Kidney glomerular epithelial cell (primary cell): ENCODE data around the gene ITGA11.

Experiments used
- DNase-seq: peaks from one replicate; lab custom pipeline; 2025; lab: John Stamatoyannopoulos, UW

The ITGA11 gene

GRCh38 chr15:68431792-68432401 is at the start of gene ITGA11:
Gene ITGA11 (minus strand): TSS chr15:68432163. CDS start chr15:68432066, 97 bp downstream.
- DNase-seq: peak; percentile 41

DNA sequence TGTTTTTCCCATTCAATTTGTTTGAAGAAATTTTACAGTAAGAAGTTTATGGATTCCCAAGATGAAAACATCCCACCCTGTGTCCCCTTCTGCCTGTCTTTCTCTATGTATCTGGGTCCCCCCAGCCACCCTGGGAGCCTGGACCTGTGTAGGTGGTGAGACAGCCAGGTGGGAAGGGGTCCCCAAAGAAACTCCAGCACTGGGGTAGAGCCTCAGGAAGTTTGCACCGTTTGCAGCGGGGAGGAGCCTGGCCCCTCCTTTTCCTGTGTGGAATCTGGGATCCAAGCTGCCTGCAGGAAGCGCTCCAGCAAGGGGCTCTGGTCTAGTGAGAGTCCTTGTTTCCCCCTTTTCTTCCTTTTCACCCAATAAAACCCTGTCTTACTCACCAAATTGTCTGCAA is 49.4 kb upstream of the ITGA11 start:
- no peak for DNase-seq

- no peak for DNase-seq
Observed at GRCh38 chr15:68480296-68480695, 48.3 kb upstream of the ITGA11 start.

DNA sequence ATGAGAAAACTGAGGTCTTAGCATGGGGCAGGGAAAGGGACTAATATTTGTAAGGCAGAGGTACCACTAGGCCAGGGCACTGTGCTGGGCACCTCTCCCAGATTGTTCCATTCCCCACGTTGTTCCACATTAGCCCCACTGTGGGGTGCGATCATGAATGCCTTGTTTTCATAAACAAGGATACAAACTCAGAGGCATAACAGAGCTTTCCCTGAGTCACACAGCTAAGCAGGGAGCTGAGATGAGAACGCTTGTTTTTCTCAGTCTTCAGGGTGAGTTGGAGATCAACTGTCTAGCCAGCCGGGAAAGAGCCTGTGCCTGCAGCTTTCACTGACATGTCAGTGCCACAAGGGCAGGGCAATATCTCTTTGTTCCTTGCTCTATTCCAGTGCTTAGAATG is 47.9 kb upstream of the ITGA11 start:
- peak; percentile 40 for DNase-seq

- DNase-seq: peak; percentile 67
Observed at GRCh38 chr15:68479406-68479805, 47.4 kb upstream of the ITGA11 start.

GRCh38 chr15:68478853-68479252 is 46.9 kb upstream of the ITGA11 start:
- no peak for DNase-seq

- no peak for DNase-seq
Observed at GRCh38 chr15:68475449-68475848, 43.5 kb upstream of the ITGA11 start.

DNA sequence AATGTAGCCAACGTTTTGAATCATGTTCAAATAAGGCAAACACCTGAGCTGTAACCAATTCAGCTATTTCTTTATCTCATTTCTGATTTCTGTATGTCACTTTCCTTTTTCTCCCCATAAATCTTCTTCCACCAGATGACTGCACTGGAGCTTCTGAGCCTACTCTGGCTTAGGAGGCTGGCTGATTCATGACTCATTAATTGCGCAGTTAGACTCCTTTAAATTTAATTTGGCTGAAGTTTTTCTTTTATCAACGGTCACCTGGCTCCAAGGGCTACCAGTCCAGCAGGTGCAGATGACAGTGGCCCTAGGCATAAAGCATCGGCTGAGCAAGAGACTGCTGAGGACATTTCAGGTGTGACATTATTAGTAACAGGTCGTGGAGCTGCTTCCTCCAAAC is 39.6 kb upstream of the ITGA11 start:
- peak; percentile 25 for DNase-seq

- DNase-seq: no peak
Observed at GRCh38 chr15:68470976-68471375, 39.0 kb upstream of the ITGA11 start.

DNA sequence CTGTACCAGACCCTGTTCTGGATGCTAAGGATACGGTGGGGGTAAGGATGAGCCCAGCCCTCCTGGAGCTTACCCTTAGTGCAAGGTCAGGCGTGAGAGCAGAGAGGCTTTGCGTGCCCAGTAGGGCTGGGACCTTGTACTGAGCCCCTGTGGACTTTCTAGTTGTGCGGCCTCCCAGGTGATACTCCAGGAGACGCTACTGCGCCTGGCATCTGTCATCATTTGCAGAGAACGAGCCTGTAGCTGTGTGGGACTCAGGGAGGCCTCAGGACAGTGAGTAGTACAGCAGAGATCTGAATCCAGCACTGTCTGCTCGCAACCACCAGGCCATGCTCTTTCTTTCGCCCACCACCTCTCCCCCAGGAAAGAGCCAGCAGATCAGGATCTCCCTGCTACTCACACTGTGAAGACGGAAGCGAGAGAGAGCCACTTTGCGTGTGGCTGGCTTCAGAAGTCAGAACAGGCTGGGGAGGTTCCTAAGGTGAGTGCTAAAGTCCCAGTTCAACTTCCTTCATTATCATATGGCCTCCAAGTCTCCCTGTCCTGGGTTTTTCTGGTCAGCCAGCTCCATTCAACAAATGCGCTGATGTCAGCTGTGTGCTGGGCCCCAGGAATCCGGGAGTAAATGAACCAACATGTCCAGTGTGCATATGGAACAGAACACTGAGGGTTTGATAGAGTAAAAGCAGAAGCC is 38.2 kb upstream of the ITGA11 start:
- DNase-seq: no peak

- DNase-seq: no peak
Observed at GRCh38 chr15:68469162-68470048, 37.4 kb upstream of the ITGA11 start.

GRCh38 chr15:68466876-68467275 is 34.9 kb upstream of the ITGA11 start:
- DNase-seq: no peak

DNA sequence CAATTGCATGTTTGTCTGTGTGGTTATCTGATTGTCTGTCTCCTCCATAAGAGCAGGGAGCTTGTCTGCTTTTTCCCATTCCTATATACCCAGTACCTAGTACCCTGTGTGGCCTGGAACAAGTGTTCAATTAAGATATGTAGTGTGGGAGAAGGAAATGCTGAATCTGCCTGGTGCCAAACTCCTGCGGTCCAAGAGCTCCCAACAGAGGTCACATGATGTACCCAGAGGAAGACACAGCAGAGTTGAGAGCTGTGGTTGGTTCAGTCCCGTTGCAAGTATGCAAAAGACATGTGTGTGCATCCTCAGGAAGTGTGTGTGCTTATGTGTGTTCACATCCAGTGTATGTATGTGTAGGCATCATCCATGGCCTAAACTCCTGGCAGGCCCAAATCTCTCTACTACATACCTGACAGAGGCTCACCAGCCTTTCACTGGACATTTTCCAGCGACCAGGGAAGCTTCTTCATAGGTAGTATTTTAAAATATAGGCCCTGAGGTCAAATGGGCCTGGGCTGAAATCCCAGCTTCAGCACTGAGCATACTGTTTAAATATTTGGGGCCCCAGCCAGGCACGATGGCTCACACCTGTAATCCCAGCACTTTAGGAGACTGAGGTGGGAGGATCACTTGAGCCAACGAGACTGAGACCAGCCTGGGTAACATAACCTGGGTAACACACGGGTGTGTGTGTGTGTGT is 34.0 kb upstream of the ITGA11 start:
- no peak for DNase-seq

DNA sequence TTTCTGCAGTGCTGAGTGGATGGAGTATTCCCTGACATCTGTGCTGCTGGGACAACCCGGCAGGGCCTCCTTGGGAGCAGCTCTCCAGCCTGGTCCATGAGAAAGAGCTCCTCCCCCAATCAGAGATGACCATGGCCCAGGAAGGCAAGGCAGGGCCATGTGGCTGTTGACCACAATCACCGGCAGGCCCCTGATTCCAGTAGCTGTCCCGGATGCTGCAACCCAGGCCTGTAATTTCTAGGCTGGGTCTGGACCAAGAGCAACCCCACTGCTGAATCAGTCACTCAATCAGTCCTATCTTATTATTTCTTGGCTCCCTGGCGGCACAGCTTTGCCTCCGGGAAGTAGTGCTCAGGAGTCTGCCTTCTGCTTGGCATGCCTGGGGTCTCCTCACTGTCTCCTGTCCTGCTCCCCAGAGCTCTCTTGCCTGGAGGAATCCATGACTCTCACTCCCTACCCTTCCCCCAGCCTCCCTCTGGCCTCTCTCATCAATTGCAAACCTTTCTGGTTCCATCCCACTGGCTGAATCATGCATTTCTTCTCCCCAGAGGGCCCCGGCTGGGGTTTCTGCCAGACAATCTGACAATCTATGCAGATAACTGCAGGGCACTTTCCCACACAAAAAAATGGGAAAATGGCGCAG is 32.6 kb upstream of the ITGA11 start:
- DNase-seq: no peak

GRCh38 chr15:68463996-68464395 is 32.0 kb upstream of the ITGA11 start:
- DNase-seq: no peak

DNA sequence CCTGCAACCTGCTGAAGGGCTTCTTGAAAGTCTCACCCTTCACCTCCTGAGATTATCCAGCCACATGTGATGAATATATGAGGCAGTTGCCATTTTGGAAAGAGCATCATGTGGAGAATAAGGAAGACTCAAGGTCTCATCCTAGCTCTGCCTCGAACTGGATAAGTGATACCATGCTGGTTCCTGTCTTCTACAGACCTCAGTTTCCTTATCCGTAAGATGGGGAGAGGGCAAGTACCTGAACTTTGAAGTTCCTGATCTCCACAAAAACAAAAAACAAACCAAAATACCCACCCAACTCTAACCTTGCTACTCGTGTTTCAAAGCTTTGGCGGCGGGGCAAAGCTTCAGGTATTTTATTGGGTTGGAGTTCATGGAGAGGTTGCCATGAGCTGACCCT is 31.5 kb upstream of the ITGA11 start:
- DNase-seq: no peak

- DNase-seq: no peak
Observed at GRCh38 chr15:68460166-68460565, 28.2 kb upstream of the ITGA11 start.

- DNase-seq: no peak
Observed at GRCh38 chr15:68450192-68450591, 18.2 kb upstream of the ITGA11 start.

- DNase-seq: no peak
Observed at GRCh38 chr15:68449389-68449788, 17.4 kb upstream of the ITGA11 start.

GRCh38 chr15:68447976-68448755 is 16.2 kb upstream of the ITGA11 start:
- DNase-seq: no peak

- DNase-seq: no peak
Observed at GRCh38 chr15:68447209-68447608, 15.2 kb upstream of the ITGA11 start.
